CD4-positive, CD25-positive, alpha-beta regulatory T cell (primary cell): ENCODE measurements around the gene DOCK7. TPM values are rescaled to one million over a fixed set of nuclear protein-coding genes. Genes with fewer than 3 reads are reported as not detected.

Experiments
- ATAC-seq, 2 donors: fragments of 150-1000 bp; cut with Tn5 transposase; one replicate each; pipeline ENCODE4 v1.10.0; 2021; ENCODE audit warnings: low read depth in 2 of 2, moderate number of reproducible peaks in 2 of 2, moderate library complexity in 1 of 2
- DNase-seq, 3 donors: peaks; one replicate each; pipeline versions ENCODE4 v3.0.0 to v3.0.0-alpha.2; 2012 to 2022; ENCODE audit warnings: mixed read lengths in 1 of 3
- H3K27ac ChIP-seq: one replicate; pipeline ENCODE4 v1.7.0; 2013; ENCODE audit warnings: mild to moderate bottlenecking, low read length; ENCODE audit not compliant: insufficient read depth, poor library complexity, severe bottlenecking
- H3K27me3 ChIP-seq: one replicate; pipeline ENCODE4 v1.7.0; 2013; ENCODE audit warnings: low read length; ENCODE audit not compliant: control insufficient read depth, insufficient read depth
- H3K36me3 ChIP-seq: one replicate; pipeline ENCODE4 v1.7.0; 2013; ENCODE audit warnings: mild to moderate bottlenecking, low read length, moderate library complexity; ENCODE audit not compliant: control insufficient read depth, insufficient read depth
- H3K4me1 ChIP-seq: 2 replicates; pipeline ENCODE4 v1.7.0; 2013; ENCODE audit warnings: mild to moderate bottlenecking, low read length; ENCODE audit not compliant: insufficient read depth, control insufficient read depth, poor library complexity, severe bottlenecking
- H3K4me3 ChIP-seq: one replicate; pipeline ENCODE4 v1.7.0; 2013; ENCODE audit warnings: low read depth, mild to moderate bottlenecking, low read length, moderate library complexity
- H3K9me3 ChIP-seq, 2 experiments: 1 replicate in 1 of 2; 2 replicates in 1 of 2; pipeline ENCODE4 v1.7.0; 2013; ENCODE audit warnings: low read length in 2 of 2, mild to moderate bottlenecking in 1 of 2, moderate library complexity in 1 of 2; ENCODE audit not compliant: control insufficient read depth in 2 of 2
- H3K27ac Mint-ChIP-seq, 3 donors: one replicate each; pipeline ENCODE4 v1.8.0; 2020 to 2022; ENCODE audit warnings: mild to moderate bottlenecking in 3 of 3, mixed read lengths in 3 of 3, moderate library complexity in 2 of 3
- H3K27me3 Mint-ChIP-seq: one replicate; pipeline ENCODE4 v1.8.0; 2022; ENCODE audit warnings: mild to moderate bottlenecking, mixed read lengths
- H3K36me3 Mint-ChIP-seq: one replicate; pipeline ENCODE4 v1.8.0; 2020; ENCODE audit warnings: mixed read lengths
- H3K4me1 Mint-ChIP-seq, 4 donors: one replicate each; pipeline ENCODE4 v1.8.0; 2020 to 2022; ENCODE audit warnings: mixed read lengths in 4 of 4, mild to moderate bottlenecking in 1 of 4
- H3K4me3 Mint-ChIP-seq, 4 donors: one replicate each; pipeline ENCODE4 v1.8.0; 2020 to 2022; ENCODE audit warnings: mild to moderate bottlenecking in 4 of 4, mixed read lengths in 4 of 4, moderate library complexity in 3 of 4
- H3K9me3 Mint-ChIP-seq, 7 donors: one replicate each; pipeline ENCODE4 v1.8.0; 2020 to 2022; ENCODE audit warnings: mixed read lengths in 7 of 7, mild to moderate bottlenecking in 3 of 7, moderate library complexity in 2 of 7
- polyA plus RNA-seq, 4 donors: library from polyadenylated mRNA; unstranded; fragments of 300-500 nt; fragmentation: Illumina TruSeq; gene quantifications; one replicate each; pipeline ENCODE4 v1.2.3, GENCODE V29; 2021
- total RNA-seq: library from RNA; stranded (reverse); gene quantifications from one replicate; pipeline ENCODE4 v1.2.3, GENCODE V29; 2022

DOCK7 gene
- total and polyA plus RNA-seq, 5 donors from 2014 or later: 1.8 to 5.8 (median 2.5) TPM

GRCh38 chr1:62423580-62424242 is 264.5 kb downstream of the DOCK7 start:
- no peaks in the 10 kb centered on the region for H3K9me3 Mint-ChIP-seq
- H3K4me1 Mint-ChIP-seq: no peaks in the 10 kb centered on the region
- H3K36me3 Mint-ChIP-seq: no peaks in the 10 kb centered on the region
- ATAC-seq (no peak), DNase-seq (no peak)
- Histone ChIP-seq H3K27ac (no peak overlapping the region), H3K4me1 (no peaks in the 10 kb centered on the region), H3K9me3 (no peaks in the 10 kb centered on the region), H3K4me3 (no peak overlapping the region), H3K36me3 (no peaks in the 10 kb centered on the region), H3K27me3 (peaks cover 5% of the 10 kb centered on the region)
- H3K4me3 Mint-ChIP-seq: no peak overlapping the region
- H3K27ac Mint-ChIP-seq: no peak overlapping the region
- peaks cover 17% of the 10 kb centered on the region for H3K27me3 Mint-ChIP-seq

DNA sequence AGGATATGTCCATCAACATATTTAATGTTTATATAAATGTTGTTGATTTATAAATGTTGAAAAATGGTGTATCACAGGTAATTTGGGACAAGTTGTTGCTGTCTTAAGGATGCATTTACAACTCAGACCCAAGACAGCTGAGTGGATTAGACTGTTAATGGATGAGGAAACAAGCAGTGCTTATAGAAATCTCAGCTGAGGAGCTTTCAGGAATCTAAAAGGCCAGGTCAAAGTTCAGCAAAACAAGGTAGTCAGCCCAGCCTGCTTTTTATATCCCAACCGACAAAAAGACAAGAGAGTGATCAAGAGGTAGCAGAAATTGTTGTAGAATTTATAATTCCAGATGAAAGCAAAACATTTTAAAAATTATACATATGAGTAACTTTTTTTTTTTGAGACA is 268.0 kb downstream of the DOCK7 start:
- no peaks in the 10 kb centered on the region for H3K36me3 ChIP-seq
- no peaks in the 10 kb centered on the region for H3K9me3 Mint-ChIP-seq
- H3K27ac Mint-ChIP-seq: no peak overlapping the region
- peaks cover 24% of the 10 kb centered on the region for H3K27me3 Mint-ChIP-seq
- H3K4me1 ChIP-seq: no peaks in the 10 kb centered on the region
- peaks cover 5% of the 10 kb centered on the region for H3K27me3 ChIP-seq
- no peak overlapping the region for H3K27ac ChIP-seq
- H3K9me3 ChIP-seq: no peaks in the 10 kb centered on the region
- no peaks in the 10 kb centered on the region for H3K4me1 Mint-ChIP-seq
- ATAC-seq (no peak), DNase-seq (no peak)
- no peaks in the 10 kb centered on the region for H3K36me3 Mint-ChIP-seq
- H3K4me3 Mint-ChIP-seq: no peak overlapping the region
- H3K4me3 ChIP-seq: no peak overlapping the region

DNA sequence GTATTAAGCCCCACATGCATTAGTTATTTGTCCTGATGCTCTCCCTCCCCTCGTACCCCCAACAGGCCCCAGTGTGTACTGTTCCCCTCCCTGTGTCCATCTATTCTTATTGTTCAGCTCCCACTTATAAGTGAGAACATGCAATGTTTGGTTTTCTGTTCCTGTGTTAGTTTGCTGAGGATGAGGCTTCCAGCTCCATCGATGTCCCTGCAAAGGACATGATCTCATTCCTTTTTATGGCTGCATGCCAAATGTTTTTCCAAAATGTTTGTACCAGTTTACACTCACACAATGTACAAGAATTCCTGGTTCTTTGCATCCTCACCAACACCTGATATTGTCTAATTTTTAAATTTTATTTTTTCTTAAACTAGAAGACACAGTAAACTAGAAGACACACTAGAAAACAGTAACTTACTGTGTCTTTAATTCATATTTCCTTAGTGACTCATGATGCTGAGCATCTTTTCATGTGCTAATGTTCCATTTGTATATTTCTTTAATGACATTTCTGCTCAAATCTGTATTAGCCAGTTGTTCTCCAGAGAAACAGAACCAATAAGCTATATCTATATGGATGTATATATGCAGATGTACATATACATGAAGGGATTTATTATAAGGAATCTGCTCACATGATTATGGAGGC is 270.7 kb downstream of the DOCK7 start:
- H3K9me3 Mint-ChIP-seq: no peaks in the 10 kb centered on the region
- DNase-seq: no peak
- Histone ChIP-seq H3K9me3 (no peaks in the 10 kb centered on the region), H3K27me3 (peaks cover 5% of the 10 kb centered on the region), H3K4me1 (no peaks in the 10 kb centered on the region), H3K27ac (no peak overlapping the region), H3K4me3 (no peak overlapping the region), H3K36me3 (no peaks in the 10 kb centered on the region)
- H3K36me3 Mint-ChIP-seq: no peaks in the 10 kb centered on the region
- peaks cover 34% of the 10 kb centered on the region for H3K27me3 Mint-ChIP-seq
- no peak for ATAC-seq
- H3K4me3 Mint-ChIP-seq: no peak overlapping the region
- H3K27ac Mint-ChIP-seq: peak overlapping the region in 1 of 3 donors; percentile 55
- no peaks in the 10 kb centered on the region for H3K4me1 Mint-ChIP-seq

DNA sequence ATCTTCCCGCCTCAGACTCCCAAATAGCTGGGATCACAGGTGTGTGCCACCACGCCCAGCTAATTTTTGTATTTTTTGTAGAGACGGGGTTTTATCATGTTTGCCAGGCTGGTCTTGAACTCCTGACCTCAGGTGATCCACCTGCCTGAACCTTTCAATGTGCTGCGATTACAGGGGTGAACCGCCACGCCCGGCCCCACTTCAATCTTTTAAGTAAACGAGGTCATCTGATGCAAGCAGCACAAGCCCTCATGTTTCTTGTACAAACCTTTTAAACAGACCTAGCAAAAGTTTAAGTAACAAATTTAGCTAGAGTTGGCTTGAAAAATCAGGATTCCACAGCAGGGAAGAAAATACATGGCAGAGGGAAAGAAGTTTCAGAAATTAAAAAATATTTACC is 272.5 kb downstream of the DOCK7 start:
- peaks cover 5% of the 10 kb centered on the region for H3K27me3 ChIP-seq
- H3K4me3 ChIP-seq: no peak overlapping the region
- H3K27ac ChIP-seq: no peak overlapping the region
- H3K9me3 Mint-ChIP-seq: no peaks in the 10 kb centered on the region
- H3K4me3 Mint-ChIP-seq: no peak overlapping the region
- H3K9me3 ChIP-seq: no peaks in the 10 kb centered on the region
- no peak overlapping the region for H3K27ac Mint-ChIP-seq
- no peaks in the 10 kb centered on the region for H3K36me3 ChIP-seq
- H3K27me3 Mint-ChIP-seq: peaks cover 34% of the 10 kb centered on the region
- H3K4me1 ChIP-seq: no peaks in the 10 kb centered on the region
- DNase-seq (no peak), ATAC-seq (no peak)
- H3K36me3 Mint-ChIP-seq: no peaks in the 10 kb centered on the region
- no peaks in the 10 kb centered on the region for H3K4me1 Mint-ChIP-seq

- ATAC-seq (peak in 1 of 2 donors; percentile 39), DNase-seq (peak in 2 of 3 donors; percentile 54 to 56)
- H3K4me1 Mint-ChIP-seq: no peaks in the 10 kb centered on the region
- no peak overlapping the region for H3K4me3 Mint-ChIP-seq
- no peaks in the 10 kb centered on the region for H3K9me3 ChIP-seq
- no peaks in the 10 kb centered on the region for H3K36me3 ChIP-seq
- H3K4me1 ChIP-seq: no peaks in the 10 kb centered on the region
- no peaks in the 10 kb centered on the region for H3K9me3 Mint-ChIP-seq
- peaks cover 22% of the 10 kb centered on the region for H3K27me3 Mint-ChIP-seq
- no peaks in the 10 kb centered on the region for H3K27me3 ChIP-seq
- no peak overlapping the region for H3K27ac Mint-ChIP-seq
- H3K4me3 ChIP-seq: no peak overlapping the region
- H3K27ac ChIP-seq: no peak overlapping the region
- no peaks in the 10 kb centered on the region for H3K36me3 Mint-ChIP-seq
These were observed 280.7 kb downstream of the DOCK7 start for GRCh38 chr1:62407398-62408009.

DNA sequence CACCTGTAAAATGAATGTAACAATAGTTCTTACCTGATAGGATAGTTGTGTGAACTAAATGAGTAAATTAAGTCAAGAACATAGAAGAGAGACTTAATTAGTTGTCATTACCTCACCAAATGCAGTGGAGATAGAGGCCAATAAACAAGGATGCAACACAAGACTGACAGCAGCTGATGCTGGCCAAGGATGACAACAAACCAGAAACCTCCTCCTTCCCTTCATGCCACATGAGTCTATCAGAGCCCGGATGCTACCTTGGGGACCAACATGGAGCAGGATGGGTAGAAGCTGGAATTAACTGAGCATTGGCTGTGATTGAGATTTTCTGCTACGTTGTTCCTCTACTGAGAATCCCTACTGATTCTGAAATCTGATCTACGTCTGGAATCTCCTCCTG is 281.6 kb downstream of the DOCK7 start:
- Histone ChIP-seq H3K27ac (no peak overlapping the region), H3K9me3 (no peaks in the 10 kb centered on the region), H3K36me3 (no peaks in the 10 kb centered on the region), H3K4me1 (no peaks in the 10 kb centered on the region), H3K27me3 (no peaks in the 10 kb centered on the region), H3K4me3 (no peak overlapping the region)
- H3K9me3 Mint-ChIP-seq: no peaks in the 10 kb centered on the region
- H3K4me1 Mint-ChIP-seq: no peaks in the 10 kb centered on the region
- no peaks in the 10 kb centered on the region for H3K36me3 Mint-ChIP-seq
- H3K27me3 Mint-ChIP-seq: peaks cover 20% of the 10 kb centered on the region
- DNase-seq (no peak), ATAC-seq (no peak)
- H3K27ac Mint-ChIP-seq: no peak overlapping the region
- no peak overlapping the region for H3K4me3 Mint-ChIP-seq

DNA sequence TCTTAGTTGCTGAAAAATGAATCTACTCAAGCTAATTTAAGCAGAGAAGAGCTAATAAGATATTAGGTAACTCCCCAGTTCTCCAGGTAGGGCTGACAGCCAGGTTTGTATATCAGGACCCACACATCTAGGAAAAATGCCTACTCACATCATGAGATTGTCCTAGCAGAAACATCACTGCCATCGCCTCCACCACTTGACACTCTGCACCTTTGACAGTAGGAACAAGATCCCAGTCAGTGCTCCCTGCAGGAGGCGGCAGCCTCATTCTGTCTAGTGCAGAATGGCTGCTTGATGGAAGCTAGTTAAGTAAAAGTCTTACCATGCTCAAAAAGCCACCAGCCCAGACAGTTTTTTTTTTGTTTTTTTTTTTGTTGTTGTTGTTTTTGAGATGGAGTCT is 282.9 kb downstream of the DOCK7 start:
- H3K27me3 ChIP-seq: no peaks in the 10 kb centered on the region
- Mint-ChIP-seq H3K4me3 (no peak overlapping the region), H3K27me3 (peaks cover 19% of the 10 kb centered on the region), H3K4me1 (no peaks in the 10 kb centered on the region), H3K27ac (no peak overlapping the region), H3K9me3 (no peaks in the 10 kb centered on the region), H3K36me3 (no peaks in the 10 kb centered on the region)
- H3K4me1 ChIP-seq: no peaks in the 10 kb centered on the region
- no peaks in the 10 kb centered on the region for H3K9me3 ChIP-seq
- H3K36me3 ChIP-seq: no peaks in the 10 kb centered on the region
- ATAC-seq (no peak), DNase-seq (no peak)
- H3K4me3 ChIP-seq: no peak overlapping the region
- H3K27ac ChIP-seq: no peak overlapping the region
